Measurements from ENCODE around the gene EGF. TPM values are rescaled to one million over a fixed set of nuclear protein-coding genes. Genes with fewer than 3 reads are reported as not detected.

Gene EGF
- polyA plus RNA-seq, 2 of the 4 experiments (the other 2 are of a cell fraction): 0.59 to 0.98 TPM

DNA sequence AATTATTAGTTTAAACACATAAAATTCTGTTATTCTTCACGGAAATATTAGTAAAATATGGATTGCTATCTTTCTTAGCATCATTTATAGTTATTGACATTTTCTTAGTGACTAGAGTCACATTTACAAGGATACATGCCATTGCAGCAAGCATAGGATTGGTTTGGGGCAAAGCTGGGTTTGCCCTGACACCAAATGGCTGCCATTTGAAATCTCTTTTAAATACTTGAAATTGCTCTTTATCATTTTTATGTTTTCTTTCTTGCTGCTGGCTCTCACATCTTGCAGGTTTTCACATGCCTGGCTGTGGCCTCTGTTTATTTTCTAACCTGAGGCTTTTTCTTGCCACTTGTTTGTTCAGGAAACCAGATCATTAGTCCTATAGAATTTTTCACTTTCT is 39.9 kb downstream of the EGF start:
- WGBS (ENCODE audit: missing lambda C conversion rate): 17% methylated on average over 1 of the region's 1 CpG
- Histone ChIP-seq H3K4me2 (no peak overlapping the region), H3K4me1 (no peaks in the 10 kb centered on the region), H3K27ac (no peak overlapping the region), H3K4me3 (no peak overlapping the region), H3K9me3 (no peaks in the 10 kb centered on the region)
- ChIA-PET CTCF (no interaction called here), POLR2A (no interaction called here)
- DNase-seq (ENCODE audit: low read depth in 1 of 2, low spot score in 1 of 2) (no peak), ATAC-seq (no peak), FAIRE-seq (no peak)
- TF ChIP-seq JUN (IDR thresholded peaks at IDR 0.05): no peak
- no peak for TF ChIP-seq NR3C1 (IDR thresholded peaks at IDR 0.05)
- TF ChIP-seq, protein P1, sequence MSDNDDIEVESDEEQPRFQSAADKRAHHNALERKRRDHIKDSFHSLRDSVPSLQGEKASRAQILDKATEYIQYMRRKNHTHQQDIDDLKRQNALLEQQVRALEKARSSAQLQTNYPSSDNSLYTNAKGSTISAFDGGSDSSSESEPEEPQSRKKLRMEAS (IDR thresholded peaks at IDR 0.05): no peak
- TF ChIP-seq, protein P2, sequence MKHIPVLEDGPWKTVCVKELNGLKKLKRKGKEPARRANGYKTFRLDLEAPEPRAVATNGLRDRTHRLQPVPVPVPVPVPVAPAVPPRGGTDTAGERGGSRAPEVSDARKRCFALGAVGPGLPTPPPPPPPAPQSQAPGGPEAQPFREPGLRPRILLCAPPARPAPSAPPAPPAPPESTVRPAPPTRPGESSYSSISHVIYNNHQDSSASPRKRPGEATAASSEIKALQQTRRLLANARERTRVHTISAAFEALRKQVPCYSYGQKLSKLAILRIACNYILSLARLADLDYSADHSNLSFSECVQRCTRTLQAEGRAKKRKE (CRISPR knock-in tag; IDR thresholded peaks at IDR 0.05; ENCODE audit: low read depth): no peak

DNA sequence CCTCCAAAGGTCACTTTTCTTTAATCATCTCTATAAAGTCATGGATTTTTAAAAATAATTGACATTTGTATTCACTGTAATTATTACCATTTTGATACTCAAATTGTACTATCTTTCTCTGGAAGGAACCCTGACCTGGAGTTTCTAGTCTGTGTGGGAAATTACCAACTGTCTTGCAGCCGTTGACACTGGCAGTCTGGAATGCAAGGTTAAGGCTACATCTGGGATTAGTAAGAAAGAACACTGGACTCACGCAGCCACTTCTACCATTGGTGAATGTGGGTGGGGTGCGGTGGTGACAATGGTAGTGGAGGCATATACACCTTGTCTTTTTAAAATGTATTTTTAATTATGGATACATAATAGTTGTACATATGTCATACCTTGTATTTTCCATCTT is 40.9 kb downstream of the EGF start:
- H3K27ac ChIP-seq: no peak overlapping the region
- DNase-seq (ENCODE audit: low read depth in 1 of 2, low spot score in 1 of 2) (no peak), ATAC-seq (no peak), FAIRE-seq (no peak)
- H3K4me2 ChIP-seq: no peak overlapping the region
- TF ChIP-seq, protein P3, sequence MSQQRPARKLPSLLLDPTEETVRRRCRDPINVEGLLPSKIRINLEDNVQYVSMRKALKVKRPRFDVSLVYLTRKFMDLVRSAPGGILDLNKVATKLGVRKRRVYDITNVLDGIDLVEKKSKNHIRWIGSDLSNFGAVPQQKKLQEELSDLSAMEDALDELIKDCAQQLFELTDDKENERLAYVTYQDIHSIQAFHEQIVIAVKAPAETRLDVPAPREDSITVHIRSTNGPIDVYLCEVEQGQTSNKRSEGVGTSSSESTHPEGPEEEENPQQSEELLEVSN (IDR thresholded peaks at IDR 0.05; ENCODE audit: borderline replicate concordance, low read depth): no peak
- TF ChIP-seq, protein P4, sequence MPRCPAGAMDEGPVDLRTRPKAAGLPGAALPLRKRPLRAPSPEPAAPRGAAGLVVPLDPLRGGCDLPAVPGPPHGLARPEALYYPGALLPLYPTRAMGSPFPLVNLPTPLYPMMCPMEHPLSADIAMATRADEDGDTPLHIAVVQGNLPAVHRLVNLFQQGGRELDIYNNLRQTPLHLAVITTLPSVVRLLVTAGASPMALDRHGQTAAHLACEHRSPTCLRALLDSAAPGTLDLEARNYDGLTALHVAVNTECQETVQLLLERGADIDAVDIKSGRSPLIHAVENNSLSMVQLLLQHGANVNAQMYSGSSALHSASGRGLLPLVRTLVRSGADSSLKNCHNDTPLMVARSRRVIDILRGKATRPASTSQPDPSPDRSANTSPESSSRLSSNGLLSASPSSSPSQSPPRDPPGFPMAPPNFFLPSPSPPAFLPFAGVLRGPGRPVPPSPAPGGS (IDR thresholded peaks at IDR 0.05): no peak
- no peak for TF ChIP-seq POLR2A (IDR thresholded peaks at IDR 0.05; ENCODE audit: low read length)
- TF ChIP-seq RARB (CRISPR knock-in tag; IDR thresholded peaks at IDR 0.05): no peak
- no peak for TF ChIP-seq ZFP36 (IDR thresholded peaks at IDR 0.05; ENCODE audit: borderline replicate concordance, partially characterized antibody)
- TF ChIP-seq CBX8 (IDR thresholded peaks at IDR 0.05): no peak
- TF ChIP-seq PHF8 (IDR thresholded peaks at IDR 0.05; ENCODE audit: borderline replicate concordance, low read depth): no peak
- TF ChIP-seq EHMT2 (IDR thresholded peaks at IDR 0.05; ENCODE audit: low read depth): no peak
- TF ChIP-seq NFE2L2 (conservative IDR thresholded peaks at IDR 0.05; ENCODE audit: low read length): no peak
- TF ChIP-seq SMC3 (IDR thresholded peaks at IDR 0.05): no peak
- TF ChIP-seq, protein P2 (CRISPR knock-in tag; IDR thresholded peaks at IDR 0.05; ENCODE audit: low read depth): no peak
- TF ChIP-seq, protein P5, sequence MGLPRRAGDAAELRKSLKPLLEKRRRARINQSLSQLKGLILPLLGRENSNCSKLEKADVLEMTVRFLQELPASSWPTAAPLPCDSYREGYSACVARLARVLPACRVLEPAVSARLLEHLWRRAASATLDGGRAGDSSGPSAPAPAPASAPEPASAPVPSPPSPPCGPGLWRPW (IDR thresholded peaks at IDR 0.05): no peak
- TF ChIP-seq CBX2 (IDR thresholded peaks at IDR 0.05; ENCODE audit: borderline replicate concordance, low read depth): no peak
- POLR2A ChIA-PET: no interaction called here
- H3K9me3 ChIP-seq: no peaks in the 10 kb centered on the region
- H3K4me3 ChIP-seq: no peak overlapping the region
- H3K4me1 ChIP-seq: no peaks in the 10 kb centered on the region
- CTCF ChIA-PET: no interaction called here
- WGBS (ENCODE audit: missing lambda C conversion rate): 66% methylated on average over 3 of the region's 3 CpGs

DNA sequence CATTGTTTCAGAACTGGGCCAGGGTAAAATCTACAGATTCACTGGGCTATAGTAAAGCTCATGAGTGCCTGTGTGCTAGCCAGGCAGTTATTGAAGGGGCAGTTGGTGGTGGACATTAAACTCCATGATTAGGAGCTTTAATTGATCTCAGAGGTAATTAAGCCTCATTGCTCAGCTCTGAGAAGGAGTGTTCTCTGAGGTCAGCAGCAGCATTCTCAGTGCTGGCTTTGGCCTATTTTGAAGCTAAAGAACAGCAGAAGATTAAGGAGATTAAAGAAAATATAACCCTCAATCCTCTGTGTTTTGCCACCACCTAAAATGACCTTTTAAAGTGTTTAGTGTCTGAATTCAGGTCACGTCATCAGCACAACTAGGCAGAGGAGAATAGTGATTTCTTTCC is 42.5 kb downstream of the EGF start:
- ChIA-PET POLR2A (no interaction called here), CTCF (interaction anchor here (0.6 to 0.8 kb wide), 2 partner anchors 23 to 33 kb away, joined by 3 read pairs; no protein-coding TSS in a partner anchor)
- Histone ChIP-seq H3K4me2 (no peak overlapping the region), H3K4me3 (no peak overlapping the region), H3K27ac (no peak overlapping the region), H3K4me1 (no peaks in the 10 kb centered on the region), H3K9me3 (no peaks in the 10 kb centered on the region)
- FAIRE-seq (no peak), ATAC-seq (no peak), DNase-seq (ENCODE audit: low read depth in 1 of 2, low spot score in 1 of 2) (no peak)
- TF ChIP-seq, protein P6, sequence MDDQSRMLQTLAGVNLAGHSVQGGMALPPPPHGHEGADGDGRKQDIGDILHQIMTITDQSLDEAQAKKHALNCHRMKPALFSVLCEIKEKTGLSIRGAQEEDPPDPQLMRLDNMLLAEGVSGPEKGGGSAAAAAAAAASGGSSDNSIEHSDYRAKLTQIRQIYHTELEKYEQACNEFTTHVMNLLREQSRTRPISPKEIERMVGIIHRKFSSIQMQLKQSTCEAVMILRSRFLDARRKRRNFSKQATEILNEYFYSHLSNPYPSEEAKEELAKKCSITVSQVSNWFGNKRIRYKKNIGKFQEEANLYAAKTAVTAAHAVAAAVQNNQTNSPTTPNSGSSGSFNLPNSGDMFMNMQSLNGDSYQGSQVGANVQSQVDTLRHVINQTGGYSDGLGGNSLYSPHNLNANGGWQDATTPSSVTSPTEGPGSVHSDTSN (IDR thresholded peaks at IDR 0.05): no peak
- no peak for TF ChIP-seq POLR2A (IDR thresholded peaks at IDR 0.05; ENCODE audit: low read length)
- TF ChIP-seq MYC (IDR thresholded peaks at IDR 0.05; ENCODE audit: borderline replicate concordance, low read length): no peak
- TF ChIP-seq, protein P7, sequence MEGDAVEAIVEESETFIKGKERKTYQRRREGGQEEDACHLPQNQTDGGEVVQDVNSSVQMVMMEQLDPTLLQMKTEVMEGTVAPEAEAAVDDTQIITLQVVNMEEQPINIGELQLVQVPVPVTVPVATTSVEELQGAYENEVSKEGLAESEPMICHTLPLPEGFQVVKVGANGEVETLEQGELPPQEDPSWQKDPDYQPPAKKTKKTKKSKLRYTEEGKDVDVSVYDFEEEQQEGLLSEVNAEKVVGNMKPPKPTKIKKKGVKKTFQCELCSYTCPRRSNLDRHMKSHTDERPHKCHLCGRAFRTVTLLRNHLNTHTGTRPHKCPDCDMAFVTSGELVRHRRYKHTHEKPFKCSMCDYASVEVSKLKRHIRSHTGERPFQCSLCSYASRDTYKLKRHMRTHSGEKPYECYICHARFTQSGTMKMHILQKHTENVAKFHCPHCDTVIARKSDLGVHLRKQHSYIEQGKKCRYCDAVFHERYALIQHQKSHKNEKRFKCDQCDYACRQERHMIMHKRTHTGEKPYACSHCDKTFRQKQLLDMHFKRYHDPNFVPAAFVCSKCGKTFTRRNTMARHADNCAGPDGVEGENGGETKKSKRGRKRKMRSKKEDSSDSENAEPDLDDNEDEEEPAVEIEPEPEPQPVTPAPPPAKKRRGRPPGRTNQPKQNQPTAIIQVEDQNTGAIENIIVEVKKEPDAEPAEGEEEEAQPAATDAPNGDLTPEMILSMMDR (IDR thresholded peaks at IDR 0.05): no peak
- 81% methylated on average over 1 of the region's 1 CpG for WGBS (ENCODE audit: missing lambda C conversion rate)
